Transverse colon (tissue), 4 donors: ENCODE measurements around the gene GFI1B. TPM values are rescaled to one million over a fixed set of nuclear protein-coding genes. Genes with fewer than 3 reads are reported as not detected.

Source experiments
- DNase-seq: peaks from one replicate; pipeline ENCODE4 v3.0.0-alpha.2; 2019
- H3K27ac ChIP-seq, 4 donors: fragments of 200-600 bp; sonication (generic); 2 replicates each; pipeline ENCODE4 v1.5.1; 2016 to 2018; ENCODE audit warnings: inconsistent platforms in 4 of 4
- H3K27me3 ChIP-seq: fragments of 200-600 bp; sonication (generic); 2 replicates; pipeline ENCODE4 v1.5.1; 2017; ENCODE audit warnings: inconsistent platforms
- H3K36me3 ChIP-seq, 4 donors: fragments of 200-600 bp; sonication (generic); 2 replicates each; pipeline ENCODE4 v1.5.1; 2017 to 2019; ENCODE audit warnings: inconsistent platforms in 4 of 4
- H3K4me1 ChIP-seq, 4 donors: fragments of 200-600 bp; sonication (generic); 2 replicates each; pipeline ENCODE4 v1.5.1; 2017 to 2020; ENCODE audit warnings: inconsistent platforms in 4 of 4
- H3K4me3 ChIP-seq, 4 donors: fragments of 200-600 bp; sonication (generic); 1 replicate in 1 of 4; 2 replicates in 3 of 4; pipeline versions ENCODE4 v1.5.1 to v1.6.1; 2017 to 2019; ENCODE audit warnings: inconsistent platforms in 4 of 4
- H3K9me3 ChIP-seq, 2 donors: fragments of 200-600 bp; sonication (generic); 2 replicates each; pipeline ENCODE4 v1.5.1; 2017 to 2019; ENCODE audit warnings: inconsistent platforms in 2 of 2
- CTCF ChIP-seq, 5 experiments: fragments of 200-600 bp in 3 of 5; fragments of 450-650 bp in 2 of 5; sonication (generic) in 3 of 5; IDR thresholded peaks; 1 replicate in 2 of 5; 2 replicates in 3 of 5; pipeline ENCODE4 v1.5.1; 2016 to 2017; ENCODE audit warnings: antibody characterized with exemption in 5 of 5, inconsistent platforms in 3 of 5, mild to moderate bottlenecking in 2 of 5, moderate library complexity in 1 of 5
- EP300 ChIP-seq: sonication (generic); formaldehyde crosslinking; IDR thresholded peaks from one replicate; pipeline ENCODE4 v1.6.1; 2017; ENCODE audit warnings: antibody characterized with exemption, low read depth
- POLR2A ChIP-seq: fragments of 450-650 bp; IDR thresholded peaks from one replicate; pipeline ENCODE4 v1.6.1; 2016; ENCODE audit warnings: antibody characterized with exemption, mild to moderate bottlenecking, moderate library complexity
- POLR2AphosphoS5 ChIP-seq, 3 donors: sonication (generic); formaldehyde crosslinking; IDR thresholded peaks; one replicate each; pipeline ENCODE4 v1.6.1; 2016; ENCODE audit warnings: antibody characterized with exemption in 3 of 3
- WGBS, 2 donors: methylation state at CpG; one replicate each; pipeline ENCODE4 v1.1.5; 2018; ENCODE audit warnings: low coverage in 1 of 2; 5-methylcytosine and 5-hydroxymethylcytosine counted together
- in situ Hi-C, 4 donors: fragments of 200-750 bp; cut with MboI; loops; one replicate each; pipeline versions ENCODE4 v1.15.0 to v1.15.1; 2017; ENCODE audit warnings: low sequenced_read_pairs in 3 of 4, low pct_ligation_motif_present in 1 of 4, low pct_unique_long_range_greater_than_20kb in 1 of 4
- intact Hi-C: fragments of 100-400 bp; cut with DNase I; formaldehyde crosslinking; loops from one replicate; pipeline ENCODE4 v1.15.1; 2023; ENCODE audit warnings: low total_unique reads
- total RNA-seq, 4 donors: library from RNA; depleted of rRNA; stranded (reverse); fragments of >200 nt; gene quantifications; one replicate each; pipeline ENCODE4 v1.1.0, GENCODE V29; 2016

Gene GFI1B
- total RNA-seq, 4 donors from 2014 or later, result 1.7 to 2.0 TPM; not detected in 2

- in situ Hi-C loops (no loop called here), intact Hi-C loops (no loop called here)
- no peak overlapping the region for H3K27ac ChIP-seq
- H3K4me1 ChIP-seq, result peaks cover 4 to 11% (median 9%) of the 10 kb centered on the region in 4 donors
- no peaks in the 10 kb centered on the region for H3K9me3 ChIP-seq
- DNase-seq, result no peak
- WGBS, 2 donors, result 58 to 60% methylated on average over 1 to 9 of the region's 9 CpGs
- no peak for TF ChIP-seq CTCF (IDR thresholded peaks at IDR 0.05)
- no peak for TF ChIP-seq EP300
- no peak for TF ChIP-seq POLR2AphosphoS5 (IDR thresholded peaks at IDR 0.05)
- TF ChIP-seq POLR2A, result no peak
- no peaks in the 10 kb centered on the region for H3K36me3 ChIP-seq
- no peak overlapping the region for H3K4me3 ChIP-seq
- H3K27me3 ChIP-seq, result peaks cover 81% of the 10 kb centered on the region
Measured at GRCh38 chr9:133004091-133004998, 25.9 kb downstream of the GFI1B start.

GRCh38 chr9:133004999-133005760, 26.7 kb downstream of the GFI1B start:
- Histone ChIP-seq H3K27me3 (peaks cover 73% of the 10 kb centered on the region), H3K4me1 (peaks cover 4 to 17% (median 15%) of the 10 kb centered on the region in 4 donors), H3K27ac (no peak overlapping the region), H3K4me3 (no peak overlapping the region), H3K9me3 (no peaks in the 10 kb centered on the region), H3K36me3 (no peaks in the 10 kb centered on the region)
- in situ Hi-C loops (no loop called here), intact Hi-C loops (no loop called here)
- 90% methylated on average over 14 of the region's 14 CpGs; no CpG with 5 or more reads in 1 of the 2 donors for WGBS, 2 donors
- no peak for TF ChIP-seq POLR2A
- no peak for TF ChIP-seq EP300
- TF ChIP-seq POLR2AphosphoS5 (IDR thresholded peaks at IDR 0.05), result no peak
- no peak for TF ChIP-seq CTCF (IDR thresholded peaks at IDR 0.05)
- DNase-seq, result no peak

GRCh38 chr9:133005957-133006356, 27.5 kb downstream of the GFI1B start:
- WGBS, 2 donors, result 71 to 100% methylated on average over 1 to 3 of the region's 3 CpGs
- H3K4me1 ChIP-seq, result peaks cover 4 to 17% (median 15%) of the 10 kb centered on the region in 4 donors
- H3K4me3 ChIP-seq, result no peak overlapping the region
- no peak overlapping the region for H3K27ac ChIP-seq
- TF ChIP-seq POLR2AphosphoS5 (IDR thresholded peaks at IDR 0.05), result no peak
- no peak for TF ChIP-seq CTCF (IDR thresholded peaks at IDR 0.05)
- H3K9me3 ChIP-seq, result no peaks in the 10 kb centered on the region
- H3K36me3 ChIP-seq, result no peaks in the 10 kb centered on the region
- in situ Hi-C loops, result no loop called here
- no peak for DNase-seq
- peaks cover 68% of the 10 kb centered on the region for H3K27me3 ChIP-seq
- intact Hi-C loops, result no loop called here

- 37 to 83% methylated on average over 3 to 5 of the region's 5 CpGs for WGBS, 2 donors
- in situ Hi-C loops, result no loop called here
- TF ChIP-seq CTCF (IDR thresholded peaks at IDR 0.05) (no peak), EP300 (no peak), POLR2AphosphoS5 (IDR thresholded peaks at IDR 0.05) (no peak), POLR2A (no peak)
Measured at GRCh38 chr9:133006731-133007352, 28.3 kb downstream of the GFI1B start.

More at GRCh38 chr9:133006731-133007352, 28.3 kb downstream of the GFI1B start:
- Histone ChIP-seq H3K27ac (no peak overlapping the region), H3K36me3 (no peaks in the 10 kb centered on the region), H3K27me3 (peaks cover 66% of the 10 kb centered on the region), H3K4me1 (peaks cover 4 to 17% (median 15%) of the 10 kb centered on the region in 4 donors), H3K4me3 (no peak overlapping the region), H3K9me3 (no peaks in the 10 kb centered on the region)
- intact Hi-C loops, result no loop called here
- no peak for DNase-seq
